Upper lobe of right lung (tissue), 1 donor: ENCODE results near the gene PHF13. TPM values are rescaled to one million over a fixed set of nuclear protein-coding genes. Genes with fewer than 3 reads are reported as not detected.

Experiments
- ATAC-seq: fragments of 200-7000 bp; cut with Tn5 transposase; one replicate; pipeline ENCODE4 v1.9.1; 2020; ENCODE audit warnings: mild to moderate bottlenecking, moderate library complexity
- DNase-seq: peaks from one replicate; pipeline ENCODE4 v3.0.0-alpha.2; 2020
- H3K27ac ChIP-seq: fragments of 200-600 bp; one replicate; pipeline ENCODE4 v1.8.0; 2022
- H3K27me3 ChIP-seq: fragments of 200-600 bp; one replicate; pipeline ENCODE4 v1.8.0; 2022; ENCODE audit warnings: mild to moderate bottlenecking
- H3K36me3 ChIP-seq: fragments of 200-600 bp; one replicate; pipeline ENCODE4 v1.8.0; 2022
- H3K4me1 ChIP-seq: fragments of 200-600 bp; one replicate; pipeline ENCODE4 v1.8.0; 2022
- H3K4me3 ChIP-seq: fragments of 200-600 bp; one replicate; pipeline ENCODE4 v1.8.0; 2022; ENCODE audit warnings: mild to moderate bottlenecking
- H3K9me3 ChIP-seq: fragments of 200-600 bp; one replicate; pipeline ENCODE4 v1.8.0; 2022
- intact Hi-C: fragments of 100-400 bp; cut with DNase I; formaldehyde crosslinking; loops from one replicate; pipeline ENCODE4 v1.11.0; 2022
- total RNA-seq: library from RNA; stranded (reverse); fragmentation: NEBNext Ultra II Directional; extraction: Animal tissue kit (Norgen Biotek cat#: 25700); gene quantifications from one replicate; pipeline ENCODE4 v1.2.1, GENCODE V29; 2021
- TF ChIP-seq, protein P1 (sequence below): fragments of 200-600 bp; IDR thresholded peaks from one replicate; pipeline ENCODE4 v1.8.0; 2022; ENCODE audit warnings: antibody characterized with exemption
- donor health status: DM: no; HTN: yes; CAD: no; lungs with severe emphysema.

Gene PHF13
- total RNA-seq, 1 donor from 2014 or later, result 10.8 TPM

DNA sequence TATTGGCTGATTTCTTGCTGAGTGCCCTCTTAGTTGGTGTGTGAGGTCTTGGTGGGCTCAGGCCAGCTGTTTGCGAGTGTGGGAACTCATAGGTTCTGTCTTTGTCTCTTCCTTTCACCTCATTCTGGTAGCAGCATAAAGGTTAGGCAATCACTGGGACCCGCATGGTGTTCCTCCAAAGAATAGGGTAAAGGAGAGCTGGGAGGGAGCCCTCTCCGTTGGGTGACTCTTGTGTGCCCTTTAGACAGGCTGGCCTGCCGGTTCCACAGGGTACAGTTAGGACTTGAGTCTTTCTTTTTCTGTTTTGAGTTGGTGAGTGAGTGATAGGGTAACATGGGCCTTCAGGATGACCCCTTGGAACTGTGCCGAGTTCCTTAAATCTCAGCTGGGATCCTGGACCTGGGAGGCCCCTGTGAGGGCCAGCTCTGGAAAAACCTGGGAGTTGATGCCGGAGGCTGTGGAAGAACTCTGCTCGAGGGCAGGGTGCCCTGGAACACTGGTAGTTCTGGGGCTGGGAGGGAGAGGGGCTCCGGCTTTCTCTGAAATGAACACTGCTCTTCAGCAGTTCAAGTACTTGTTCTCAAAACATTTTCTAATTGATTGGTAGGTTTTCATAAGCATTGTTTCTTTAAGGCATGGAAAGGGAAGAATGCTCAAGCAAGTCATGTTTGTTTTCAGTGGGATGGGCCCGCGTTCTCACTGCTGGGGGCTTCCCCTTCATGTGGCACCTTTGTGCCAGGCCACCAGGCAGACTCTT lies 9.0 kb downstream of the PHF13 start:
- TF ChIP-seq, protein P1, sequence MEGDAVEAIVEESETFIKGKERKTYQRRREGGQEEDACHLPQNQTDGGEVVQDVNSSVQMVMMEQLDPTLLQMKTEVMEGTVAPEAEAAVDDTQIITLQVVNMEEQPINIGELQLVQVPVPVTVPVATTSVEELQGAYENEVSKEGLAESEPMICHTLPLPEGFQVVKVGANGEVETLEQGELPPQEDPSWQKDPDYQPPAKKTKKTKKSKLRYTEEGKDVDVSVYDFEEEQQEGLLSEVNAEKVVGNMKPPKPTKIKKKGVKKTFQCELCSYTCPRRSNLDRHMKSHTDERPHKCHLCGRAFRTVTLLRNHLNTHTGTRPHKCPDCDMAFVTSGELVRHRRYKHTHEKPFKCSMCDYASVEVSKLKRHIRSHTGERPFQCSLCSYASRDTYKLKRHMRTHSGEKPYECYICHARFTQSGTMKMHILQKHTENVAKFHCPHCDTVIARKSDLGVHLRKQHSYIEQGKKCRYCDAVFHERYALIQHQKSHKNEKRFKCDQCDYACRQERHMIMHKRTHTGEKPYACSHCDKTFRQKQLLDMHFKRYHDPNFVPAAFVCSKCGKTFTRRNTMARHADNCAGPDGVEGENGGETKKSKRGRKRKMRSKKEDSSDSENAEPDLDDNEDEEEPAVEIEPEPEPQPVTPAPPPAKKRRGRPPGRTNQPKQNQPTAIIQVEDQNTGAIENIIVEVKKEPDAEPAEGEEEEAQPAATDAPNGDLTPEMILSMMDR, result no peak
- ATAC-seq, result no peak
- peaks cover 42% of the 10 kb centered on the region for H3K36me3 ChIP-seq
- H3K27ac ChIP-seq, result no peak overlapping the region
- peaks cover 21% of the 10 kb centered on the region for H3K4me1 ChIP-seq
- intact Hi-C loops, result no loop called here
- H3K27me3 ChIP-seq, result no peaks in the 10 kb centered on the region
- no peak overlapping the region for H3K4me3 ChIP-seq
- H3K9me3 ChIP-seq, result no peaks in the 10 kb centered on the region
- DNase-seq, result no peak

DNA sequence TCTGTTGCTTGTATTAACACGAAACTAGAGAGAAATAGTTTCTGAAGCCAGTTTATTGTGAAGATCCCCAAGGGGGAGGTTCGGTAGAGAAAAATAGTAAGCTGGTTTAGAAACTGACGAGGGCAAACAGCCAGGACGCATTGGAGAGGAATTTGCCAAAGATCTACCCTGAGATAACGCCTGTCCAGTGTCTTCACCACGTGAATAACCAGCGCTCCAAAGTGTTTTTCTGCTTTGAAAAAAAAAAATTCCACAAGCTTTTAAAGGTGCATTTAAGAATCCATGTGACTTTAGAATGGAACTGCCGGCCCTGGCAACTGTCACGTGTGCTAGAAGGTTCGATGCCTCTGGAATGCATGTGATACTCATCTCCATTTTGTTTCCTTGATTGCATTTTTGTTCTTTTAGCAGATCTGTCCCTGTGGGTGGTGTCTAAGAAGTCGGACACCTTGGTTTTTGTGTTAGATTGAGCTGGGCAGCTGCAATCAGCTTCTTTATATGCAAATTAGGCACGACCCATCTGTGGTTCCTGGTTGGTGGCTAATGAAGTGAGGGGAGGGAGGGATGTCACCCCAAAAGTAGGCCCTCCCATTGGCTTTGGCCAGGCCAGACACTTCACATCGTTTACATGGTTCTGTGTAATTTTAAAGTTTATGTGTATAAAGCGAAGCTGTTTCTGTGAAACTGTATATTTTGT lies 9.9 kb downstream of the PHF13 start:
- intact Hi-C loops, result no loop called here
- ATAC-seq (no peak), DNase-seq (no peak)
- no peaks in the 10 kb centered on the region for H3K9me3 ChIP-seq
- H3K4me3 ChIP-seq, result no peak overlapping the region
- H3K36me3 ChIP-seq, result peaks cover 43% of the 10 kb centered on the region
- H3K4me1 ChIP-seq, result peaks cover 21% of the 10 kb centered on the region
- TF ChIP-seq, protein P1, result no peak
- H3K27me3 ChIP-seq, result no peaks in the 10 kb centered on the region
- no peak overlapping the region for H3K27ac ChIP-seq

DNA sequence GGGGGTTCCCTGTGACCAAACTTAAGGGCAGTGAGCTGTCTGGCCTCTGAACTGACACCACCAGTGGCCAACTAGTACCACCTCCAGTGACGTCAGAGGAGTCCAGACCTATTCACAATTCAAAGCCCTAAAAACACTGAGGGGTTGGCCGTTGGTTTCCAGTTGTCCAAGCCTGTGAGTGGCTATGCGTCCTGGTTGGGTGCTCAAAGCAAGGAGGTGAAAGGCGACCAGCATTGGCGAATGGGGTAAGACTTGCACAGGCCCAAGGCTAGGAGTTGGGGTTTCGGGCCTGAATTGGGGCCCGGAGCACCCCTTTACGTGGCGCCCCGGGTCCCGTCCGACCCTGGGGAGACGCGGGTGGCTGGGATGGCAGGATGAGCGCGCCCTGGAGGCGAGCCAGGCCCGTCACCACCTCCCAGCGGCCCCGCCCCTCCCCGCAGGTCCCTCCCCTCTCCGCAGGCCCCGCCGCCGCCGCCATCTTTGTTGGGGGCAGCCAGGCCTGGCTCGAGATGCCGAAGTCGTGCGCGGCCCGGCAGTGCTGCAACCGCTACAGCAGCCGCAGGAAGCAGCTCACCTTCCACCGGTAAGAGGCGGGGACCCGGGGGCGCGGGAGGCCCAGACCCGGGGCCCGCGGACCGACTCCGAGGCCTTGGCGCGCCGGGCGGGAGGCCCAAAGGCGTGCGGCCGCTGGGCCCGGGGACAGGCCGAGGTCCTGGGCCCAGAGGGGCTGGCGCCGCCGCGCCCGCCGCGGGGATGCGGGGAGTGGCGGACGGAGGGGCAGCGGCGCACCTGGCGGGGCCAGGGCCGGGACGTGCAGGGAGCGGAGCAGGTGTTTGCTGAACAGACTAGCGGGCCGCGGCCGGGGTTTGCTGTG lies 11.4 kb downstream of the PHF13 start, which contains the start of gene THAP3:
TSS of gene THAP3 (plus strand) at position 159 of the 874 bp plus-strand sequence. CDS start at position 510, 351 bp downstream.
- intact Hi-C loops, result no loop called here
- TF ChIP-seq, protein P1, result peak; percentile 23
- H3K27me3 ChIP-seq, result no peaks in the 10 kb centered on the region
- peaks cover 21% of the 10 kb centered on the region for H3K4me1 ChIP-seq
- DNase-seq, result peak; percentile 95
- peak within 1 kb of the TSS; percentile 66 for H3K27ac ChIP-seq
- ATAC-seq, result peak; percentile 97
- H3K4me3 ChIP-seq, result peak within 1 kb of the TSS; percentile 82
- peaks cover 55% of the 10 kb centered on the region for H3K36me3 ChIP-seq
- H3K9me3 ChIP-seq, result no peaks in the 10 kb centered on the region

DNA sequence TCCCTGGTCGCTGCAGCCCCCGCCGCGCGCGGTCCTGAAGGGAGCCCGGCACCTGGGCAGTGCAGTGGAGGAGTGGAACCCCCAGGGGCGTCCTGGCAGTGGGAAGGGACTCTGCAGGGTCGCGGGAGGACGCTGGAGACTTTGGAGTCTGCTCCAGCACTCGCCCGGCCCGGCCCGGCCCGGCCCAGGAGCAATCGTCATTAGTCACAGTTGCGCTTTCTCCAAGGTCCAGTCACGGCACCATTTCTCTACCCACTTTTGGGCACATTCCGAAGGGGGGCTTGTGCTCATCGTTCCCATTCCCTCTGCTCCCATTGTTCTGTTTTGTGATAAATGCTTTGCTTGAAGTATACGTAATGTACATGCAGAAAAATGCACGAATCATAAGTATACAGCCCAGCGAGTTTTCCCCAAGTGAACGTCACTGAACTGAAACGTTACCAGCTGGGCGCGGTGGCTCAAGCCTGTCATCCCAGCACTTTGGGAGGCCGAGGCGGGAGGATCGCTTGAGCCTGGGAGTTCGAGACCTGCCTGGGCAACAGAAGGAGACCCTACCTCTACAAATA lies 12.1 kb downstream of the PHF13 start:
- no peaks in the 10 kb centered on the region for H3K27me3 ChIP-seq
- TF ChIP-seq, protein P1, result no peak
- DNase-seq, result no peak
- H3K9me3 ChIP-seq, result no peaks in the 10 kb centered on the region
- peaks cover 21% of the 10 kb centered on the region for H3K4me1 ChIP-seq
- intact Hi-C loops, result no loop called here
- ATAC-seq, result no peak
- peak overlapping the region; percentile 82 for H3K4me3 ChIP-seq
- peak overlapping the region; percentile 66 for H3K27ac ChIP-seq
- peaks cover 55% of the 10 kb centered on the region for H3K36me3 ChIP-seq

DNA sequence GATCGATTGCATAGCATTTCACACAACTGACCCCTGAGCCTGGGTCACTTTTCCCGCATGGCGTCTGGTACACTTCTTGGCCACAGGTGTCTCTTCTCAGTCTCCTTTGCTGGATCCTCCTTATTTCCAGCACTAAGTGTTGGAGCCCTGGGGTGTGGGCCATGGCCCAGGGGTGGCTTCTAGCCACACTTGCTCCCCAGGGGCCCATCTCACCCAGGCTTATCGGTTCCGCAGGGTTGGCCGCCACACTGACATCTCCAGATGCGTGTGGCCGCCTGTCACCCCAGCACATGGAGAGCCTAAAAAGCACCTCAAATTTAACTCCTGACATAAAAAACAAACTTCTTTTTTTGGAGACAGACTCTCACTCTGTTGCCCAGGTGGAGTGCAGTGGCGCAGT lies 13.5 kb downstream of the PHF13 start:
- Histone ChIP-seq H3K27ac (no peak overlapping the region), H3K27me3 (no peaks in the 10 kb centered on the region), H3K36me3 (peaks cover 55% of the 10 kb centered on the region), H3K4me1 (peaks cover 21% of the 10 kb centered on the region), H3K9me3 (no peaks in the 10 kb centered on the region), H3K4me3 (no peak overlapping the region)
- TF ChIP-seq, protein P1, result no peak
- ATAC-seq, result no peak
- no peak for DNase-seq
- intact Hi-C loops, result no loop called here
